NCI-H1105 treated with DMSO at 0.1 percent for 48 hours (cell line): ENCODE measurements around the gene ADRA2B.
"Not testable (repeated sequence)": the region's sequence is repeated elsewhere in the genome, so short reads cannot be mapped to it uniquely, and the experiment has no call there.

Source experiments
- DNase-seq: peaks from one replicate; lab custom pipeline; 2025; lab: John Stamatoyannopoulos, UW

ADRA2B gene

GRCh38 chr2:96089356-96090195, 26.8 kb downstream of the ADRA2B start:
- DNase-seq = no peak

- no peak for DNase-seq
Measured at GRCh38 chr2:96088340-96089335, 27.7 kb downstream of the ADRA2B start.

GRCh38 chr2:96087130-96087529, 29.2 kb downstream of the ADRA2B start:
- DNase-seq = no peak

- no peak for DNase-seq
Measured at GRCh38 chr2:96085541-96086355, 30.6 kb downstream of the ADRA2B start.

- DNase-seq = not testable (repeated sequence)
Measured at GRCh38 chr2:96084858-96085518, 31.4 kb downstream of the ADRA2B start.

GRCh38 chr2:96083989-96084857, 32.1 kb downstream of the ADRA2B start:
- no peak for DNase-seq

GRCh38 chr2:96083064-96083939, 33.1 kb downstream of the ADRA2B start:
- DNase-seq = no peak

GRCh38 chr2:96082211-96083063, 33.9 kb downstream of the ADRA2B start:
- DNase-seq = no peak

- DNase-seq = no peak
Measured at GRCh38 chr2:96081042-96081441, 35.3 kb downstream of the ADRA2B start.

- no peak for DNase-seq
Measured at GRCh38 chr2:96075199-96075771, 41.1 kb downstream of the ADRA2B start.

GRCh38 chr2:96074156-96074555, 42.2 kb downstream of the ADRA2B start:
- DNase-seq = no peak

GRCh38 chr2:96073170-96073775, 43.1 kb downstream of the ADRA2B start:
- DNase-seq = no peak

- no peak for DNase-seq
Measured at GRCh38 chr2:96072746-96073145, 43.6 kb downstream of the ADRA2B start.

GRCh38 chr2:96071977-96072491, 44.3 kb downstream of the ADRA2B start:
- DNase-seq = peak; percentile 85

GRCh38 chr2:96071087-96071976, 45.0 kb downstream of the ADRA2B start:
- DNase-seq = not testable (repeated sequence)

GRCh38 chr2:96070351-96070750, 46.0 kb downstream of the ADRA2B start:
- not testable (repeated sequence) for DNase-seq
